HG02943 (cell line): ENCODE measurements around the gene GCSH.
A peak's percentile ranks its signal among the peaks of the same experiment; 100 is the strongest.

Experiments
- ATAC-seq: cut with Tn5 transposase; IDR thresholded peaks from one replicate; pipeline ENCODE4 v1.9.1; 2021; ENCODE audit warnings: mild to moderate bottlenecking, low read depth, moderate library complexity; ENCODE audit not compliant: unreplicated experiment

GCSH gene

GRCh38 chr16:81061307-81061640 is 34.9 kb downstream of the GCSH start:
- ATAC-seq: no peak

- no peak for ATAC-seq
Observed at GRCh38 chr16:81060576-81061306, 35.5 kb downstream of the GCSH start.

GRCh38 chr16:81053761-81054160 is 42.4 kb downstream of the GCSH start:
- ATAC-seq: no peak

- no peak for ATAC-seq
Observed at GRCh38 chr16:81042821-81043220, 53.4 kb downstream of the GCSH start.

GRCh38 chr16:81041696-81042095 is 54.5 kb downstream of the GCSH start:
- no peak for ATAC-seq

GRCh38 chr16:81040842-81041241 is 55.4 kb downstream of the GCSH start:
- no peak for ATAC-seq

- ATAC-seq: no peak
Observed at GRCh38 chr16:81040131-81040530, 56.1 kb downstream of the GCSH start.

- no peak for ATAC-seq
Observed at GRCh38 chr16:81036751-81037350, 59.3 kb downstream of the GCSH start.

GRCh38 chr16:81035975-81036750 is 60.0 kb downstream of the GCSH start:
- peak; percentile 55 for ATAC-seq

GRCh38 chr16:81035398-81035974 is 60.7 kb downstream of the GCSH start, which contains the start of gene ATMIN:
ATMIN (plus strand) TSS chr16:81035842; CDS start chr16:81035871, 29 bp downstream.
- peak; percentile 79 for ATAC-seq
